GM21526 (cell line): ENCODE results near the gene UNC13B.
"Not testable (repeated sequence)": the region's sequence is repeated elsewhere in the genome, so short reads cannot be mapped to it uniquely, and the experiment has no call there.

Experiments
- ATAC-seq: cut with Tn5 transposase; IDR thresholded peaks from one replicate; pipeline ENCODE4 v1.9.1; 2021; ENCODE audit warnings: moderate library complexity; ENCODE audit not compliant: unreplicated experiment, low FRiP score

Gene UNC13B

GRCh38 chr9:35211854-35212253, 50.0 kb downstream of the UNC13B start:
- ATAC-seq = no peak

- no peak for ATAC-seq
These were observed 59.0 kb downstream of the UNC13B start for GRCh38 chr9:35220659-35221338.

GRCh38 chr9:35225677-35226076, 63.9 kb downstream of the UNC13B start:
- ATAC-seq = no peak

- no peak for ATAC-seq
These were observed 64.8 kb downstream of the UNC13B start for GRCh38 chr9:35226651-35227050.

GRCh38 chr9:35227284-35227683, 65.5 kb downstream of the UNC13B start:
- no peak for ATAC-seq

GRCh38 chr9:35229066-35229778, 67.4 kb downstream of the UNC13B start:
- no peak for ATAC-seq

GRCh38 chr9:35229779-35230143, 68.0 kb downstream of the UNC13B start:
- ATAC-seq = no peak

- ATAC-seq = no peak
These were observed 71.2 kb downstream of the UNC13B start for GRCh38 chr9:35232867-35233544.

GRCh38 chr9:35236692-35237091, 74.9 kb downstream of the UNC13B start:
- ATAC-seq = no peak

- no peak for ATAC-seq
These were observed 75.5 kb downstream of the UNC13B start for GRCh38 chr9:35237311-35237710.

GRCh38 chr9:35245945-35246344, 84.1 kb downstream of the UNC13B start:
- ATAC-seq = not testable (repeated sequence)

GRCh38 chr9:35253075-35253474, 91.3 kb downstream of the UNC13B start:
- ATAC-seq = no peak

GRCh38 chr9:35254237-35254636, 92.4 kb downstream of the UNC13B start:
- ATAC-seq = no peak

GRCh38 chr9:35254984-35255857, 93.4 kb downstream of the UNC13B start:
- no peak for ATAC-seq

- no peak for ATAC-seq
These were observed 96.3 kb downstream of the UNC13B start for GRCh38 chr9:35257986-35258659.

- no peak for ATAC-seq
These were observed 97.1 kb downstream of the UNC13B start for GRCh38 chr9:35258660-35259474.

GRCh38 chr9:35260186-35260585, 98.4 kb downstream of the UNC13B start:
- no peak for ATAC-seq

GRCh38 chr9:35262064-35262463, 100.3 kb downstream of the UNC13B start:
- ATAC-seq = no peak

- ATAC-seq = no peak
These were observed 105.9 kb downstream of the UNC13B start for GRCh38 chr9:35267710-35268109.
